Dermis microvascular lymphatic vessel endothelial cell (primary cell): ENCODE data around the gene ERLIN1. TPM values are rescaled to one million over a fixed set of nuclear protein-coding genes. Genes with fewer than 3 reads are reported as not detected.

ENCODE experiments used
- DNase-seq, 2 donors: peaks; one replicate each; pipeline versions ENCODE4 v3.0.0 to v3.0.0-alpha.2; 2010; ENCODE audit warnings: low read depth in 2 of 2
- total RNA-seq: library from RNA; depleted of rRNA; stranded (reverse); fragments of >200 nt; gene quantifications from 2 replicates; pipeline ENCODE4 v1.2.1, GENCODE V29; 2014

The ERLIN1 gene
- total RNA-seq, 1 donor from 2014 or later = 28.4 TPM

- DNase-seq = no peak
Observed at GRCh38 chr10:100172349-100172748, 13.5 kb downstream of the ERLIN1 start.

GRCh38 chr10:100168313-100168643 is 17.6 kb downstream of the ERLIN1 start:
- DNase-seq = no peak

GRCh38 chr10:100167553-100168312 is 18.1 kb downstream of the ERLIN1 start:
- DNase-seq = no peak

- DNase-seq = no peak
Observed at GRCh38 chr10:100163704-100164621, 21.9 kb downstream of the ERLIN1 start.

GRCh38 chr10:100162696-100163095 is 23.1 kb downstream of the ERLIN1 start:
- no peak for DNase-seq

- no peak for DNase-seq
Observed at GRCh38 chr10:100158044-100158805, 27.6 kb downstream of the ERLIN1 start.

- no peak for DNase-seq
Observed at GRCh38 chr10:100157156-100157555, 28.7 kb downstream of the ERLIN1 start.

- no peak for DNase-seq
Observed at GRCh38 chr10:100155936-100156335, 29.9 kb downstream of the ERLIN1 start.

GRCh38 chr10:100154666-100155065 is 31.2 kb downstream of the ERLIN1 start:
- DNase-seq = no peak

- no peak for DNase-seq
Observed at GRCh38 chr10:100153239-100153825, 32.5 kb downstream of the ERLIN1 start.

- DNase-seq = no peak
Observed at GRCh38 chr10:100151723-100152300, 34.0 kb downstream of the ERLIN1 start.

- peak; percentile 4 to 5 for DNase-seq
Observed at GRCh38 chr10:100148353-100149211, 37.2 kb downstream of the ERLIN1 start.

- no peak for DNase-seq
Observed at GRCh38 chr10:100146875-100147650, 38.8 kb downstream of the ERLIN1 start.

GRCh38 chr10:100146398-100146797 is 39.4 kb downstream of the ERLIN1 start:
- no peak for DNase-seq

GRCh38 chr10:100143756-100144155 is 42.1 kb downstream of the ERLIN1 start:
- no peak for DNase-seq

- DNase-seq = no peak
Observed at GRCh38 chr10:100141446-100142087, 44.3 kb downstream of the ERLIN1 start.

- DNase-seq = no peak
Observed at GRCh38 chr10:100140070-100140469, 45.8 kb downstream of the ERLIN1 start.

GRCh38 chr10:100138921-100139496 is 46.8 kb downstream of the ERLIN1 start:
- no peak for DNase-seq

- no peak for DNase-seq
Observed at GRCh38 chr10:100135486-100135885, 50.3 kb downstream of the ERLIN1 start.
